H1 (cell line): ENCODE results near the gene ARHGDIG. TPM values are rescaled to one million over a fixed set of nuclear protein-coding genes. Genes with fewer than 3 reads are reported as not detected.

ENCODE experiments used
- CTCF ChIA-PET: fragments of 300-600 bp; sonication (Branson Sonifier 250); formaldehyde crosslinking; loops from one replicate; lab custom pipeline; 2021; ENCODE audit not compliant: partially characterized antibody; lab: Charles Lee
- POLR2A ChIA-PET: fragments of 300-600 bp; sonication (Branson Sonifier 250); formaldehyde crosslinking; loops from one replicate; lab custom pipeline; 2021; ENCODE audit warnings: inconsistent platforms; ENCODE audit not compliant: partially characterized antibody; lab: Charles Lee
- DNase-seq, 2 experiments: peaks; one replicate each; pipeline versions ENCODE4 v3.0.0 to v3.0.0-alpha.2; 2010 to 2022; ENCODE audit warnings: low spot score in 2 of 2, low read depth in 1 of 2, mixed read lengths in 1 of 2
- FAIRE-seq: peaks from 2 replicates; lab custom pipeline; 2011; peaks lifted over from hg19 to GRCh38; lab: Jason Lieb, UNC
- H2AFZ ChIP-seq: 2 replicates; pipeline ENCODE4 v1.8.1; 2012; ENCODE audit warnings: low read length, inconsistent platforms
- H2AK5ac ChIP-seq: 2 replicates; pipeline ENCODE4 v1.6.1; 2013; ENCODE audit warnings: low read depth, low read length
- H2BK120ac ChIP-seq: replicated peaks from 2 replicates; pipeline ENCODE3; 2013; ENCODE audit warnings: low read depth, low read length, inconsistent platforms
- H2BK12ac ChIP-seq: 2 replicates; pipeline ENCODE4 v1.6.1; 2013; ENCODE audit warnings: low read depth, low read length
- H2BK15ac ChIP-seq: 2 replicates; pipeline ENCODE4 v1.6.1; 2013; ENCODE audit warnings: low read length
- H2BK20ac ChIP-seq: 2 replicates; pipeline ENCODE4 v1.6.1; 2013; ENCODE audit warnings: low read length
- H2BK5ac ChIP-seq: 2 replicates; pipeline ENCODE4 v1.6.1; 2013; ENCODE audit warnings: low read depth, low read length
- H3K14ac ChIP-seq: 2 replicates; pipeline ENCODE4 v1.6.1; 2013; ENCODE audit warnings: inconsistent platforms; ENCODE audit not compliant: insufficient read length
- H3K18ac ChIP-seq: 2 replicates; pipeline ENCODE4 v1.6.1; 2013; ENCODE audit warnings: low read length; ENCODE audit errors: extremely low read depth
- H3K23ac ChIP-seq: 2 replicates; pipeline ENCODE4 v1.6.1; 2013; ENCODE audit warnings: inconsistent platforms; ENCODE audit not compliant: insufficient read length
- H3K23me2 ChIP-seq: 2 replicates; pipeline ENCODE4 v1.6.1; 2013; ENCODE audit warnings: low read depth, low read length
- H3K27ac ChIP-seq: 2 replicates; pipeline ENCODE4 v1.6.1; 2011; ENCODE audit warnings: low read depth, low read length, inconsistent platforms
- H3K27me3 ChIP-seq, 4 experiments: replicated peaks in 1 of 4; 1 replicate in 1 of 4; 2 replicates in 3 of 4; pipeline versions ENCODE4 v1.6.1 to v1.8.1; 2011 to 2013; ENCODE audit warnings: low read length in 3 of 4, mild to moderate bottlenecking in 3 of 4, inconsistent platforms in 2 of 4, mixed read lengths in 2 of 4, moderate library complexity in 1 of 4; ENCODE audit not compliant: control insufficient read depth in 3 of 4, insufficient read depth in 3 of 4; ENCODE audit errors: extremely low read depth in 1 of 4
- H3K36me3 ChIP-seq, 4 experiments: 2 replicates each; pipeline versions ENCODE4 v1.6.1 to v1.8.1; 2011 to 2013; ENCODE audit warnings: mild to moderate bottlenecking in 4 of 4, low read length in 3 of 4, moderate library complexity in 2 of 4, control low read depth in 1 of 4, inconsistent platforms in 1 of 4; ENCODE audit not compliant: insufficient read depth in 4 of 4, control insufficient read depth in 2 of 4
- H3K4ac ChIP-seq: replicated peaks from 2 replicates; pipeline ENCODE3; 2013; ENCODE audit warnings: low read length, low read depth, mixed read lengths, inconsistent platforms; ENCODE audit not compliant: insufficient read length
- H3K4me1 ChIP-seq, 4 experiments: replicated peaks in 1 of 4; 1 replicate in 1 of 4; 2 replicates in 3 of 4; pipeline versions ENCODE4 v1.6.1 to v1.8.1; 2011 to 2013; ENCODE audit warnings: low read length in 3 of 4, inconsistent platforms in 2 of 4, mixed read lengths in 1 of 4; ENCODE audit not compliant: insufficient read depth in 4 of 4, control insufficient read depth in 3 of 4
- H3K4me2 ChIP-seq, 2 experiments: 2 replicates each; pipeline versions ENCODE4 v1.6.1 to v1.8.1; 2011 to 2013; ENCODE audit warnings: low read depth in 2 of 2, low read length in 2 of 2, control low read depth in 1 of 2, inconsistent platforms in 1 of 2, mild to moderate bottlenecking in 1 of 2; ENCODE audit not compliant: insufficient read depth in 1 of 2
- H3K4me3 ChIP-seq, 4 experiments: fragments of 200-600, 300-600 bp in 1 of 4; sonication (generic), shearing (Covaris generic), sonication (Bioruptor Twin) in 1 of 4; 2 replicates each; pipeline versions ENCODE4 v1.5.1 to v1.8.1; 2011 to 2016; ENCODE audit warnings: low read length in 4 of 4, low read depth in 3 of 4, control low read depth in 2 of 4, inconsistent platforms in 2 of 4, mild to moderate bottlenecking in 2 of 4, mixed read lengths in 1 of 4, moderate library complexity in 1 of 4; ENCODE audit not compliant: insufficient read depth in 2 of 4; ENCODE audit errors: extremely low read depth in 1 of 4
- H3K56ac ChIP-seq: replicated peaks from 2 replicates; pipeline ENCODE3; 2013; ENCODE audit warnings: low read depth, mild to moderate bottlenecking, mixed read lengths, low read length, inconsistent platforms; ENCODE audit not compliant: insufficient read length
- H3K79me1 ChIP-seq: 2 replicates; pipeline ENCODE4 v1.6.1; 2013; ENCODE audit warnings: low read depth, low read length, control low read depth
- H3K79me2 ChIP-seq, 2 experiments: 2 replicates each; pipeline versions ENCODE4 v1.6.1 to v1.8.1; 2012 to 2013; ENCODE audit warnings: low read length in 2 of 2, mild to moderate bottlenecking in 2 of 2, inconsistent platforms in 1 of 2; ENCODE audit not compliant: insufficient read depth in 2 of 2, control insufficient read depth in 1 of 2
- H3K9ac ChIP-seq, 4 experiments: replicated peaks in 1 of 4; 1 replicate in 1 of 4; 2 replicates in 3 of 4; pipeline versions ENCODE4 v1.6.1 to v1.8.1; 2011 to 2013; ENCODE audit warnings: low read depth in 3 of 4, low read length in 3 of 4, control low read depth in 2 of 4, mild to moderate bottlenecking in 2 of 4, moderate library complexity in 2 of 4, inconsistent platforms in 1 of 4; ENCODE audit errors: extremely low read depth in 1 of 4
- H3K9me3 ChIP-seq, 2 experiments: 2 replicates each; pipeline versions ENCODE4 v1.6.1 to v1.8.1; 2012 to 2013; ENCODE audit warnings: mild to moderate bottlenecking in 2 of 2, moderate library complexity in 2 of 2, control low read depth in 1 of 2, inconsistent platforms in 1 of 2, low read depth in 1 of 2, low read length in 1 of 2, mixed read lengths in 1 of 2; ENCODE audit not compliant: insufficient read depth in 2 of 2
- H4K20me1 ChIP-seq, 2 experiments: replicated peaks in 1 of 2; 2 replicates each; pipeline versions ENCODE3 to v1.8.1; 2011 to 2013; ENCODE audit warnings: inconsistent platforms in 2 of 2, low read length in 2 of 2, mild to moderate bottlenecking in 1 of 2; ENCODE audit not compliant: insufficient read depth in 2 of 2, control insufficient read depth in 1 of 2
- H4K5ac ChIP-seq: 2 replicates; pipeline ENCODE4 v1.6.1; 2013; ENCODE audit warnings: low read length, low read depth, mixed read lengths, inconsistent platforms; ENCODE audit not compliant: insufficient read length
- H4K8ac ChIP-seq: 2 replicates; pipeline ENCODE4 v1.8.0; 2013; ENCODE audit warnings: mild to moderate bottlenecking, moderate library complexity, low read length, inconsistent platforms; ENCODE audit not compliant: insufficient read depth; ENCODE audit errors: extremely low read depth
- H4K91ac ChIP-seq: replicated peaks from 2 replicates; pipeline ENCODE3; 2013; ENCODE audit warnings: low read length, mixed read lengths, inconsistent platforms; ENCODE audit not compliant: insufficient read length
- CTCF ChIP-seq, 3 experiments: IDR thresholded peaks; 1 replicate in 2 of 3; 2 replicates in 1 of 3; pipeline versions ENCODE4 v1.5.1 to v1.6.1; 2011; ENCODE audit warnings: low read length in 3 of 3, mild to moderate bottlenecking in 3 of 3, inconsistent platforms in 2 of 3, low read depth in 1 of 3, moderate library complexity in 1 of 3; ENCODE audit not compliant: insufficient read depth in 1 of 3; ENCODE audit errors: control extremely low read depth in 1 of 3
- HDAC6 ChIP-seq: IDR thresholded peaks from one replicate; pipeline ENCODE4 v1.7.1; 2012; ENCODE audit warnings: low read depth, mild to moderate bottlenecking, inconsistent platforms, low read length, moderate library complexity
- MAFK ChIP-seq: IDR thresholded peaks from 2 replicates; pipeline ENCODE4 v1.6.1; 2012; ENCODE audit warnings: low read depth, mild to moderate bottlenecking, improper control_type of control experiment, low read length
- POLR2A ChIP-seq, 2 experiments: IDR thresholded peaks; 1 replicate in 1 of 2; 2 replicates in 1 of 2; pipeline ENCODE4 v1.6.1; 2011; ENCODE audit warnings: low read depth in 2 of 2, low read length in 2 of 2, mild to moderate bottlenecking in 2 of 2; ENCODE audit errors: control extremely low read depth in 1 of 2
- RAD21 ChIP-seq, 2 experiments: IDR thresholded peaks in 1 of 2; conservative IDR thresholded peaks in 1 of 2; 2 replicates each; pipeline ENCODE4 v1.6.1; 2011; ENCODE audit warnings: low read depth in 2 of 2, low read length in 2 of 2, improper control_type of control experiment in 1 of 2, inconsistent platforms in 1 of 2, mild to moderate bottlenecking in 1 of 2, moderate library complexity in 1 of 2
- WGBS, 2 experiments: shearing (Covaris generic) in 1 of 2; methylation state at CpG; one replicate each; pipeline versions ENCODE4 v1.1.6 to v1.1.7; 2013 to 2015; ENCODE audit warnings: low lambda C conversion rate in 2 of 2, mixed read lengths in 2 of 2, inconsistent platforms in 1 of 2, low coverage in 1 of 2, missing lambda C conversion rate in 1 of 2; ENCODE audit not compliant: insufficient replicate concordance in 2 of 2, insufficient coverage in 1 of 2, insufficient read length in 1 of 2; ENCODE audit errors: extremely low coverage in 1 of 2, missing lambda C conversion rate in 1 of 2; 5-methylcytosine and 5-hydroxymethylcytosine counted together
- polyA plus RNA-seq, 7 experiments: library from polyadenylated mRNA; depleted of rRNA in 3 of 7; stranded (reverse) in 5 of 7; unstranded in 2 of 7; fragments of >200 nt in 5 of 7; fragments of 200-250 nt in 2 of 7; gene quantifications; 1 replicate in 5 of 7; 2 replicates in 1 of 7; 4 replicates in 1 of 7; pipeline versions ENCODE4 v1.2.1 to v1.2.3, GENCODE V29; 2011 to 2013; ENCODE audit warnings: missing spikeins in 2 of 7, mixed read lengths in 2 of 7
- total RNA-seq: library from RNA; stranded (reverse); fragmentation: NEBNext Ultra II Directional; extraction: Animal tissue kit (Norgen Biotek cat#: 25700); gene quantifications from 2 replicates; pipeline ENCODE4 v1.2.1, GENCODE V29; 2021

Gene ARHGDIG
- total and polyA plus RNA-seq, 2 of the 8 experiments (the other 6 are each of a cell fraction or from before 2014, with no cell fraction given), result 1.2 to 2.9 TPM

- no peak overlapping the region for H3K4me2 ChIP-seq
- no peak overlapping the region for H3K18ac ChIP-seq
- H2AFZ ChIP-seq, result no peak overlapping the region
- H2AK5ac ChIP-seq, result 0 out of 2 replicates have a peak overlapping the region, but pooled peaks have one; percentile 1
- no peak overlapping the region for H3K4me3 ChIP-seq
- no peak overlapping the region for H3K56ac ChIP-seq
- peaks cover 0 to 21% (median 7%) of the 10 kb centered on the region in 4 experiments; a peak in 6 of 8 replicates for H3K36me3 ChIP-seq
- H2BK5ac ChIP-seq, result no peak overlapping the region
- no peak overlapping the region for H3K23ac ChIP-seq
- no peak for DNase-seq
- H3K27me3 ChIP-seq, result no peaks in the 10 kb centered on the region
- H3K79me2 ChIP-seq, result no peaks in the 10 kb centered on the region
- no peaks in the 10 kb centered on the region for H3K4me1 ChIP-seq
- H2BK120ac ChIP-seq, result no peak overlapping the region
- POLR2A ChIA-PET, result interaction anchor here (0.9 kb wide), 1 partner anchor 19 kb away, joined by 3 read pairs; no protein-coding TSS in a partner anchor
- peak overlapping the region; percentile 68; the same call in 1 of the 2 replicates for H4K8ac ChIP-seq
- H3K9me3 ChIP-seq, result no peaks in the 10 kb centered on the region
- H3K79me1 ChIP-seq, result no peaks in the 10 kb centered on the region; the same call in 1 of the 2 replicates
- CTCF ChIA-PET, result interaction anchor here (0.6 to 1.6 kb wide), 9 partner anchors 10 to 191 kb away, joined by 3 to 4 read pairs (median 3); no protein-coding TSS in a partner anchor
- H3K23me2 ChIP-seq, result 0 out of 2 replicates have a peak, but pooled peaks cover 2% of the 10 kb centered on the region
- H2BK20ac ChIP-seq, result no peak overlapping the region
- no peak overlapping the region for H3K9ac ChIP-seq
- peaks cover 3 to 7% of the 10 kb centered on the region in 2 experiments for H4K20me1 ChIP-seq
- H3K14ac ChIP-seq, result no peak overlapping the region
- 96% methylated on average over 39 of the region's 43 CpGs; no CpG with 5 or more reads in 1 of the 2 experiments for WGBS, 2 experiments
- TF ChIP-seq CTCF (IDR thresholded peaks at IDR 0.05; ENCODE audit: control extremely low read depth in 1 of 3, insufficient read depth in 1 of 3, low read depth in 1 of 3, low read length in 3 of 3), result peak; percentile 26 to 34 (median 27); a peak in 3 of 4 replicates
- peak in 1 of 2 experiments; percentile 26; a peak in 1 of 4 replicates for TF ChIP-seq RAD21 (IDR thresholded peaks at IDR 0.05 in 1 of 2, conservative IDR thresholded peaks at IDR 0.05 in 1 of 2; ENCODE audit: low read depth in 2 of 2, low read length in 2 of 2)
- TF ChIP-seq POLR2A (IDR thresholded peaks at IDR 0.05; ENCODE audit: control extremely low read depth in 1 of 2, low read depth in 2 of 2, low read length in 2 of 2), result no peak
- no peak for TF ChIP-seq MAFK
- no peak for TF ChIP-seq HDAC6
- H2BK12ac ChIP-seq, result no peak overlapping the region
- H2BK15ac ChIP-seq, result no peak overlapping the region
- no peak overlapping the region for H4K5ac ChIP-seq
- no peak overlapping the region for H4K91ac ChIP-seq
- FAIRE-seq, result no peak
- no peak overlapping the region for H3K4ac ChIP-seq
- H3K27ac ChIP-seq, result no peak overlapping the region
These were observed 23.5 kb downstream of the ARHGDIG start for GRCh38 chr16:303760-304505.
